ENCODE measurements around the gene LRCH2. TPM values are rescaled to one million over a fixed set of nuclear protein-coding genes. Genes with fewer than 3 reads are reported as not detected.

LRCH2 gene
- total and polyA plus RNA-seq, 2 of the 4 experiments (the other 2 are of a cell fraction) = 2.6 to 4.3 TPM

DNA sequence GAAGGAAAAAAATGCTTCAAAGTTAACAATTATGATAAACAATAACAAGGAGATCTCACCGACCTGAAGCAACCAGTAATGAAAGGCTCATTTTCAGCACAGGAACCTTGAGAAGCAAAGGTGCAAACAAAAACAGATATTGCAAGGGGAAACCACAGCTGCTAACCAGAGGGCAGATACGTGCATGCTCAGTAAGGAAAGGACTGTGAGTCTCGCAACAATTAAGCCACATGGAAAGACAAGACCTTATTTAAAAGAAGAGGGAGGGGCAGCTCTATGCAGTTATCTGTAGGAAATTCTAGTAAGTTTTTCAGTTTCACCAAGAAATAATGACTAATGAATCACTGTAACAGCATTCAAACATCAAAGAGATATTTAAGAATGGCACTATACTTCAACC is 19.3 kb downstream of the LRCH2 start:
- Histone ChIP-seq H3K14ac (replicated peaks; ENCODE audit: low read depth, low read length) (no peak overlapping the region), H2AFZ (replicated peaks; ENCODE audit: low read length, poor library complexity) (no peak overlapping the region), H3K4me2 (ENCODE audit: low read depth, low read length) (no peak overlapping the region), H4K20me1 (ENCODE audit: insufficient read depth, low read length) (no peaks in the 10 kb centered on the region), H3K18ac (ENCODE audit: low read depth, low read length) (no peak overlapping the region), H4K91ac (ENCODE audit: insufficient read depth, low read depth, low read length) (no peak overlapping the region), H3K27me3 (ENCODE audit: control insufficient read depth, insufficient read depth, low read length) (no peaks in the 10 kb centered on the region; the same call in 1 of the 2 replicates), H3K4me3 (ENCODE audit: insufficient read depth, low read depth, low read length) (no peak overlapping the region), H3K27ac (ENCODE audit: insufficient read depth, low read length) (no peak overlapping the region), H2BK15ac (ENCODE audit: low read depth, low read length) (no peak overlapping the region), H4K8ac (ENCODE audit: low read depth in 2 of 2, low read length in 2 of 2) (no peak overlapping the region), H2BK5ac (ENCODE audit: low read depth, low read length, poor library complexity, severe bottlenecking) (no peak overlapping the region), H3K9me1 (ENCODE audit: insufficient read depth, low read length) (no peaks in the 10 kb centered on the region), H3K36me3 (ENCODE audit: control insufficient read depth, insufficient read depth, low read length) (no peaks in the 10 kb centered on the region), H2AK9ac (replicated peaks; ENCODE audit: low read depth, low read length, poor library complexity) (no peak overlapping the region), H3K79me1 (ENCODE audit: low read depth in 1 of 2, low read length in 2 of 2) (peaks cover 0 to 6% of the 10 kb centered on the region in 2 experiments; a peak in 1 of 4 replicates), H3K9me3 (ENCODE audit: control insufficient read depth, insufficient read depth, low read length) (no peaks in the 10 kb centered on the region), H3K23ac (ENCODE audit: low read depth, low read length) (no peak overlapping the region), H2AK5ac (ENCODE audit: low read depth, low read length) (no peak overlapping the region), H3K56ac (ENCODE audit: extremely low read depth, insufficient read depth, low read length) (no peak overlapping the region), H3K4ac (ENCODE audit: low read depth, low read length) (no peak overlapping the region), H3K4me1 (ENCODE audit: control insufficient read depth, insufficient read depth, low read length) (no peaks in the 10 kb centered on the region), H4K5ac (ENCODE audit: low read depth, low read length) (no peak overlapping the region), H2BK20ac (ENCODE audit: low read depth, low read length) (no peak overlapping the region), H2BK120ac (ENCODE audit: low read depth, low read length) (no peak overlapping the region), H3K9ac (ENCODE audit: low read depth, low read length) (no peak overlapping the region)
- ATAC-seq (ENCODE audit: low read depth) (no peak), DNase-seq (no peak)
- POLR2A ChIA-PET (ENCODE audit: unreplicated experiment) = no interaction called here
- intact Hi-C loops (cut with micrococcal nuclease) = no loop called here
- CTCF ChIA-PET = no interaction called here
- 66% methylated on average over 3 of the region's 3 CpGs; no CpG with 5 or more reads in 1 of the 2 experiments for WGBS, 2 experiments (ENCODE audit: extremely low coverage in 2 of 2, insufficient read length in 1 of 2)
- in situ Hi-C loops (cut with MboI; ENCODE audit: low sequenced_read_pairs) = no loop called here
- no TSS peak for BruUV-seq (replicated peaks)
- TF ChIP-seq RCOR1 (IDR thresholded peaks at IDR 0.05; ENCODE audit: insufficient replicate concordance, low read length) = no peak
- TF ChIP-seq, protein P1, sequence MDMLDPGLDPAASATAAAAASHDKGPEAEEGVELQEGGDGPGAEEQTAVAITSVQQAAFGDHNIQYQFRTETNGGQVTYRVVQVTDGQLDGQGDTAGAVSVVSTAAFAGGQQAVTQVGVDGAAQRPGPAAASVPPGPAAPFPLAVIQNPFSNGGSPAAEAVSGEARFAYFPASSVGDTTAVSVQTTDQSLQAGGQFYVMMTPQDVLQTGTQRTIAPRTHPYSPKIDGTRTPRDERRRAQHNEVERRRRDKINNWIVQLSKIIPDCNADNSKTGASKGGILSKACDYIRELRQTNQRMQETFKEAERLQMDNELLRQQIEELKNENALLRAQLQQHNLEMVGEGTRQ (IDR thresholded peaks at IDR 0.05; ENCODE audit: low read depth, low read length) = no peak
- no peak for TF ChIP-seq RFX5 (IDR thresholded peaks at IDR 0.05; ENCODE audit: low read depth, low read length)
- no peak for TF ChIP-seq CEBPB (IDR thresholded peaks at IDR 0.05; ENCODE audit: low read depth, low read length)
- no peak for TF ChIP-seq RAD21 (IDR thresholded peaks at IDR 0.05; ENCODE audit: low read length)
- no peak for TF ChIP-seq BHLHE40 (IDR thresholded peaks at IDR 0.05; ENCODE audit: low read depth, low read length)
- no peak for TF ChIP-seq SMC3 (IDR thresholded peaks at IDR 0.05; ENCODE audit: low read depth, low read length)
- TF ChIP-seq, protein P2, sequence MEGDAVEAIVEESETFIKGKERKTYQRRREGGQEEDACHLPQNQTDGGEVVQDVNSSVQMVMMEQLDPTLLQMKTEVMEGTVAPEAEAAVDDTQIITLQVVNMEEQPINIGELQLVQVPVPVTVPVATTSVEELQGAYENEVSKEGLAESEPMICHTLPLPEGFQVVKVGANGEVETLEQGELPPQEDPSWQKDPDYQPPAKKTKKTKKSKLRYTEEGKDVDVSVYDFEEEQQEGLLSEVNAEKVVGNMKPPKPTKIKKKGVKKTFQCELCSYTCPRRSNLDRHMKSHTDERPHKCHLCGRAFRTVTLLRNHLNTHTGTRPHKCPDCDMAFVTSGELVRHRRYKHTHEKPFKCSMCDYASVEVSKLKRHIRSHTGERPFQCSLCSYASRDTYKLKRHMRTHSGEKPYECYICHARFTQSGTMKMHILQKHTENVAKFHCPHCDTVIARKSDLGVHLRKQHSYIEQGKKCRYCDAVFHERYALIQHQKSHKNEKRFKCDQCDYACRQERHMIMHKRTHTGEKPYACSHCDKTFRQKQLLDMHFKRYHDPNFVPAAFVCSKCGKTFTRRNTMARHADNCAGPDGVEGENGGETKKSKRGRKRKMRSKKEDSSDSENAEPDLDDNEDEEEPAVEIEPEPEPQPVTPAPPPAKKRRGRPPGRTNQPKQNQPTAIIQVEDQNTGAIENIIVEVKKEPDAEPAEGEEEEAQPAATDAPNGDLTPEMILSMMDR (conservative IDR thresholded peaks at IDR 0.05; ENCODE audit: low read depth, low read length) = no peak
- TF ChIP-seq MAZ (IDR thresholded peaks at IDR 0.05; ENCODE audit: borderline replicate concordance, low read depth, low read length) = no peak
- TF ChIP-seq CHD1 (IDR thresholded peaks at IDR 0.05; ENCODE audit: low read depth, low read length) = no peak
- dilution Hi-C loops (cut with HindIII; ENCODE audit: low sequenced_read_pairs, unreplicated experiment) = no loop called here
